GM19468 (cell line): ENCODE data around the gene TTC23.
A peak's percentile ranks its signal among the peaks of the same experiment; 100 is the strongest.

Experiments
- ATAC-seq: cut with Tn5 transposase; IDR thresholded peaks from one replicate; pipeline ENCODE4 v1.9.1; 2021; ENCODE audit warnings: mild to moderate bottlenecking, moderate library complexity, moderate number of reproducible peaks; ENCODE audit not compliant: unreplicated experiment; ENCODE audit errors: extremely low read depth

TTC23 gene

DNA sequence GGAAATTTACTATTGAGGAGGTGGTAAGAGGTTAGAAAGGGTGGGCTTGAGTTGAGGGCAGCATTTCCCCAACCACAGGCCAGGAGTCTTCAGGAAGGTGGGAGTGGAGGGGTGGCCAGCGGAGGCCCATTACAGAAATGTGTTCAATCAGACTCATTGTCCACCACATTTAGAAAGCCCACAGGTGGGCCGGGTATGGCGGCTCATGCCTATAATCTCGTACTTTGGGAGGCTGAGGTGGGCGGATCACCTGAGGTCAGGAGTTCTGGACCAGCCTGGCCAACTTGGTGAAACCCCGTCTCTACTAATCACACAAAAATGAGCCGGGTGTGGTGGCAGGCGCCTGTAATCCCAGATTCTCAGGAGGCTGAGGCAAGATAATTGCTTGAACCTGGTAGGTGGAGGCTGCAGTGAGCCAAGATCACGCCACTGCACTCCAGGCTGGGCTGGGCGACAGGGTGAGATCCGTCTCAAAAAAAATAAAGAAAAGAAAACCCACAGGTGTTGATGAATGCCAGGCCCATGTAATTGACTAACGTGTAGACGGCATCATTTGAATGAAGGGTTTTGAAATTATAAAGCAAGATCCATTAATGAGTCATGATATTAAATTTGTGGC lies 156.7 kb downstream of the TTC23 start:
- ATAC-seq, result no peak

DNA sequence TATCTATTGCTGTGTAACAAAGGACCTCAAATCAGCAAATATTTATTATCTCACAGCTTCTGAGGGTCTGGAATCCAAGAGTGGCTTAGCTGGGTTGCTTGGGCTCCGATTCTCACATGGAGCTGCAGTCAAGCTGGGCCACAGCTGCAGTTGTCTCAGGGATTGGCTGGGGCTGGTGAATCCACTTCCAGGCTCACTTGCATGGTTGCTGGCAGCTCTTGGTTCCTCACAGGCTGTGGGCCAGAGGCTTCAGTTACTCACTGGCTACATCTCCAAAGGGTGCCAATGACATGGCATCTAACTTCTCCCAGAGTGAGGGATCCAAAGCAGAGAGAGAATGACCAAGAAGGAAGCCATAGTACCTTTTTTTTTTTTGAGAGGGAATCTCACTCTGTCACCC lies 158.4 kb downstream of the TTC23 start:
- ATAC-seq, result no peak

GRCh38 chr15:99090011-99090699 lies 159.2 kb downstream of the TTC23 start:
- peak; percentile 100 for ATAC-seq

- no peak for ATAC-seq
Measured at GRCh38 chr15:99087405-99087943, 161.9 kb downstream of the TTC23 start.

DNA sequence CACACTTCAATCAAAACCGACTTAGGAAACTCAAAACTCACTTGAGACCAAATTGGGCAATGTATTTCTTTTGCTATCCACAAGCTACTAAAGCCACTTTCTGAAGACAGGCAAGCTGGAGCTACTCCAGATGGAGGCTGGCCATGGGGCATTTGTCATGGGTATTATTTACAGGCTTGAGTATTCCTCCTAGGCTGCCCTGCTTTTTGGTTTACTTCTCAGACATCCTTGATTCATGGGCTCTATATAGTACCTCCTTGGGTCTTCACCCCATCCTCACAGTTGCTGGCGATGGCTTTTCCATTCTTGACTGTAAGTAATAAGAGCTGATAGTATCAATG lies 163.1 kb downstream of the TTC23 start:
- ATAC-seq, result no peak
